HUES6 (cell line): Measurements from ENCODE around the gene VSIG8.

Experiments
- H3K27ac ChIP-seq: 2 replicates; pipeline ENCODE4 v1.7.0; 2013; ENCODE audit warnings: low read depth, mild to moderate bottlenecking, low read length, inconsistent platforms
- H3K27me3 ChIP-seq: 2 replicates; pipeline ENCODE4 v1.6.1; 2013; ENCODE audit warnings: low read length; ENCODE audit not compliant: control insufficient read depth, insufficient read depth
- H3K36me3 ChIP-seq: 2 replicates; pipeline ENCODE4 v1.6.1; 2013; ENCODE audit warnings: low read length; ENCODE audit not compliant: control insufficient read depth, insufficient read depth
- H3K4me1 ChIP-seq: 2 replicates; pipeline ENCODE4 v1.6.1; 2013; ENCODE audit warnings: low read length; ENCODE audit not compliant: control insufficient read depth, insufficient read depth
- H3K4me3 ChIP-seq: 2 replicates; pipeline ENCODE4 v1.5.1; 2013; ENCODE audit warnings: low read depth, low read length
- H3K9ac ChIP-seq: one replicate; pipeline ENCODE4 v1.6.1; 2013; ENCODE audit warnings: mild to moderate bottlenecking, low read length
- H3K9me3 ChIP-seq: 2 replicates; pipeline ENCODE4 v1.6.1; 2013; ENCODE audit warnings: low read depth, low read length; ENCODE audit not compliant: control insufficient read depth, insufficient read depth

Gene VSIG8

GRCh38 chr1:159897962-159898361 lies 35.5 kb upstream of the VSIG8 start:
- Histone ChIP-seq H3K9me3 (no peaks in the 10 kb centered on the region), H3K36me3 (no peaks in the 10 kb centered on the region), H3K4me1 (peaks cover 15% of the 10 kb centered on the region), H3K27ac (no peak overlapping the region), H3K27me3 (peaks cover 10% of the 10 kb centered on the region), H3K4me3 (no peak overlapping the region), H3K9ac (no peak overlapping the region)

GRCh38 chr1:159896546-159896930 lies 34.1 kb upstream of the VSIG8 start:
- Histone ChIP-seq H3K36me3 (no peaks in the 10 kb centered on the region), H3K27me3 (peaks cover 10% of the 10 kb centered on the region), H3K4me3 (no peak overlapping the region), H3K9me3 (no peaks in the 10 kb centered on the region), H3K9ac (no peak overlapping the region), H3K4me1 (peaks cover 15% of the 10 kb centered on the region), H3K27ac (no peak overlapping the region)

GRCh38 chr1:159895836-159896545 lies 33.5 kb upstream of the VSIG8 start:
- H3K9ac ChIP-seq = no peak overlapping the region
- H3K9me3 ChIP-seq = no peaks in the 10 kb centered on the region
- H3K27me3 ChIP-seq = peaks cover 8% of the 10 kb centered on the region
- no peak overlapping the region for H3K27ac ChIP-seq
- H3K36me3 ChIP-seq = no peaks in the 10 kb centered on the region
- no peak overlapping the region for H3K4me3 ChIP-seq
- H3K4me1 ChIP-seq = peaks cover 11% of the 10 kb centered on the region

GRCh38 chr1:159895286-159895685 lies 32.8 kb upstream of the VSIG8 start:
- no peaks in the 10 kb centered on the region for H3K9me3 ChIP-seq
- no peak overlapping the region for H3K4me3 ChIP-seq
- no peaks in the 10 kb centered on the region for H3K36me3 ChIP-seq
- H3K9ac ChIP-seq = no peak overlapping the region
- H3K4me1 ChIP-seq = peaks cover 5% of the 10 kb centered on the region
- H3K27me3 ChIP-seq = peaks cover 1% of the 10 kb centered on the region; the same call in 1 of the 2 replicates
- no peak overlapping the region for H3K27ac ChIP-seq

GRCh38 chr1:159892944-159893343 lies 30.5 kb upstream of the VSIG8 start:
- H3K9me3 ChIP-seq = no peaks in the 10 kb centered on the region
- peaks cover 11% of the 10 kb centered on the region; the same call in 1 of the 2 replicates for H3K4me1 ChIP-seq
- H3K27me3 ChIP-seq = no peaks in the 10 kb centered on the region
- H3K27ac ChIP-seq = no peak overlapping the region
- H3K4me3 ChIP-seq = no peak overlapping the region
- no peak overlapping the region for H3K9ac ChIP-seq
- H3K36me3 ChIP-seq = no peaks in the 10 kb centered on the region

GRCh38 chr1:159891275-159892157 lies 29.1 kb upstream of the VSIG8 start:
- no peak overlapping the region for H3K4me3 ChIP-seq
- no peaks in the 10 kb centered on the region for H3K9me3 ChIP-seq
- H3K9ac ChIP-seq = no peak overlapping the region
- no peaks in the 10 kb centered on the region for H3K36me3 ChIP-seq
- peaks cover 11% of the 10 kb centered on the region; the same call in 1 of the 2 replicates for H3K4me1 ChIP-seq
- H3K27me3 ChIP-seq = no peaks in the 10 kb centered on the region
- H3K27ac ChIP-seq = no peak overlapping the region

GRCh38 chr1:159890390-159890789 lies 27.9 kb upstream of the VSIG8 start:
- no peak overlapping the region for H3K9ac ChIP-seq
- H3K4me3 ChIP-seq = no peak overlapping the region
- peaks cover 11% of the 10 kb centered on the region; the same call in 1 of the 2 replicates for H3K4me1 ChIP-seq
- H3K27me3 ChIP-seq = no peaks in the 10 kb centered on the region
- H3K36me3 ChIP-seq = no peaks in the 10 kb centered on the region
- no peaks in the 10 kb centered on the region for H3K9me3 ChIP-seq
- H3K27ac ChIP-seq = no peak overlapping the region

- H3K4me3 ChIP-seq = no peak overlapping the region
These were observed 27.4 kb upstream of the VSIG8 start for GRCh38 chr1:159889821-159890252.

GRCh38 chr1:159889202-159889601 lies 26.7 kb upstream of the VSIG8 start:
- Histone ChIP-seq H3K36me3 (no peaks in the 10 kb centered on the region), H3K27me3 (no peaks in the 10 kb centered on the region), H3K9ac (no peak overlapping the region), H3K9me3 (no peaks in the 10 kb centered on the region), H3K4me3 (no peak overlapping the region), H3K4me1 (peaks cover 11% of the 10 kb centered on the region; the same call in 1 of the 2 replicates), H3K27ac (no peak overlapping the region)

More at GRCh38 chr1:159889821-159890252, 27.4 kb upstream of the VSIG8 start:
- H3K27ac ChIP-seq = no peak overlapping the region
- H3K4me1 ChIP-seq = peaks cover 11% of the 10 kb centered on the region; the same call in 1 of the 2 replicates
- H3K27me3 ChIP-seq = no peaks in the 10 kb centered on the region
- H3K9ac ChIP-seq = no peak overlapping the region
- H3K36me3 ChIP-seq = no peaks in the 10 kb centered on the region
- no peaks in the 10 kb centered on the region for H3K9me3 ChIP-seq

GRCh38 chr1:159884296-159884695 lies 21.8 kb upstream of the VSIG8 start:
- H3K27me3 ChIP-seq = no peaks in the 10 kb centered on the region; the same call in 1 of the 2 replicates
- no peak overlapping the region for H3K9ac ChIP-seq
- H3K27ac ChIP-seq = no peak overlapping the region
- peaks cover 13% of the 10 kb centered on the region for H3K4me1 ChIP-seq
- H3K9me3 ChIP-seq = no peaks in the 10 kb centered on the region
- H3K36me3 ChIP-seq = no peaks in the 10 kb centered on the region
- H3K4me3 ChIP-seq = no peak overlapping the region

GRCh38 chr1:159883134-159883533 lies 20.7 kb upstream of the VSIG8 start:
- Histone ChIP-seq H3K4me1 (peaks cover 13% of the 10 kb centered on the region), H3K4me3 (no peak overlapping the region), H3K27ac (no peak overlapping the region), H3K9me3 (no peaks in the 10 kb centered on the region), H3K36me3 (no peaks in the 10 kb centered on the region), H3K27me3 (no peaks in the 10 kb centered on the region; the same call in 1 of the 2 replicates), H3K9ac (no peak overlapping the region)
